ENCODE measurements around the gene PCDHGA7.
"Not testable (repeated sequence)": the region's sequence is repeated elsewhere in the genome, so short reads cannot be mapped to it uniquely, and the experiment has no call there.

The PCDHGA7 gene

GRCh38 chr5:141382469-141383294, at the start of gene PCDHGA7:
TSS of gene PCDHGA7 (plus strand) at chr5:141382742. CDS start at chr5:141382900, 158 bp downstream.
- no peak for DNase-seq

GRCh38 chr5:141338538-141339306, 43.8 kb upstream of the PCDHGA7 start, which contains the start of gene PCDHGA2:
TSS of gene PCDHGA2 (plus strand) at chr5:141338760.
- DNase-seq = no peak

GRCh38 chr5:141340781-141341354, 41.7 kb upstream of the PCDHGA7 start:
- not testable (repeated sequence) for DNase-seq

DNA sequence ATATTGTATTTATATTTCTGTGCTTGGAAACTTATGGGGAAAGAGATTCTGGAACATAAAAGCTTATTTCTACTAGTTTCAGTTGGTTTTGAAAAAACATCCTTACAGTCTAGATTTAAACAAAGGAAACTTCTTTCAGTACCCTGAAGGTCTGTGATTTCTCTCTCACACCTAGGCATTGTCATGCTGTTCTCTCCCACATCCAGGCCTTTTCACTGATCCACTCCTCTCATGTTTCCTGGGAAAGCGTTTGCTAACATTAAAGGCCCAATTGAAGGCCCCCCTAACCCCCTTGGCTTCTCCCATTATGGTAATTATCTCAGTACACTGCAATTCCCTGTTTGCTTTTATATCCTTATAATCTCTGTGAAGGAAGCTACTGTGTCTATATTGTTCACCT, 39.8 kb upstream of the PCDHGA7 start:
- DNase-seq = no peak

DNA sequence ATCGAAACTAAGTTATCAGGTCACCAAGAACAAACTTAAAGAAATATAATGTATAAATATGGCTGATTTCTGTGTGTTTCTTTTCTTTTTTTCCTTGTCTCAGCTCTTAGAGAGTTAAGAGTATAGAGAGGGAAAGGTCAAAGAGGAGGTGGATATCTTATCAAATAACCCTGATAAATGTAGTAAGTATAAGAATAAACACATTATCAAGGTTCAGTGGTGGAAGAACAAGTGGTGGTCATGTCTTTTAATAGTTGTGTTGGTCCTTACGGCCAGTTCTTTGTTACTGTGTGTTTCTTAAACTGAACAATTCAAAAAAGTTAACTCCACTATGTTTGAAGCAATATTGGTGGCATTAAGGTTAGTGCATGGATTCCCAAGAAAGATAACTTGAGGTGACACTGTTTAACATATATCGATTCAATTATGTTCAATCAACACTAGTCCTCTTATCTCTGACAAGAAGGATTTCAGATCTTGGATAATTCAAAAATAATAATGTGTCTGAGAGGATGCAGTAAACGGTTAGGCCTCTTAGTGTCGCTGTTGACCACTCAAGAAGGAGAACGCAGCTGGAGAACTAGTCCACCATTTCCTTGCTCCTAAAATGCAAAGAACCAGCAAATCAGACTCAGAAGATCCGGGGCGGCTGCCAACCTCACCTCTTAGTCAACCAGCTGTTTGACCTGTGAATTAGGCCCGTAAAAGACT, 39.1 kb upstream of the PCDHGA7 start, which contains the start of gene PCDHGA3:
Gene PCDHGA3 (plus strand): TSS at position 588 of the 711 bp plus-strand sequence. CDS start 205 bp downstream, outside the sequence.
- no peak for DNase-seq

DNA sequence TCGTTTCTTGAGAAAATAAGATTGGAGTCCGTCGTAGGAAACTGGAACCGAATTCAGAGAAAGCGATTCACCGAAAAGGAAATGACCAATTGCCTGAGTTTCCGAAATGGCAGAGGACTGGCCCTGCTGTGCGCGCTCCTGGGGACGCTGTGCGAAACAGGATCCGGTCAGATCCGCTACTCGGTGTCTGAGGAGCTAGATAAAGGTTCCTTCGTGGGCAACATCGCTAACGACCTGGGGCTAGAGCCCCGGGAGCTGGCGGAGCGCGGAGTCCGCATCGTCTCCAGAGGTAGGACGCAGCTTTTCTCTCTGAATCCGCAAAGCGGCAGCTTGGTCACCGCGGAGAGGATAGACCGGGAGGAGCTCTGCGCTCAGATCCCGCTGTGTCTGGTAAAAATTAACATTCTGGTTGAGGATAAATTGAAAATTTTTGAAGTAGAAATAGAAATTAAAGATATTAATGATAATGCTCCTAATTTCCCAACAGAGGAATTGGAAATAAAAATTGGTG, 38.5 kb upstream of the PCDHGA7 start:
- no peak for DNase-seq

GRCh38 chr5:141345327-141345726, 37.2 kb upstream of the PCDHGA7 start:
- DNase-seq = no peak

DNA sequence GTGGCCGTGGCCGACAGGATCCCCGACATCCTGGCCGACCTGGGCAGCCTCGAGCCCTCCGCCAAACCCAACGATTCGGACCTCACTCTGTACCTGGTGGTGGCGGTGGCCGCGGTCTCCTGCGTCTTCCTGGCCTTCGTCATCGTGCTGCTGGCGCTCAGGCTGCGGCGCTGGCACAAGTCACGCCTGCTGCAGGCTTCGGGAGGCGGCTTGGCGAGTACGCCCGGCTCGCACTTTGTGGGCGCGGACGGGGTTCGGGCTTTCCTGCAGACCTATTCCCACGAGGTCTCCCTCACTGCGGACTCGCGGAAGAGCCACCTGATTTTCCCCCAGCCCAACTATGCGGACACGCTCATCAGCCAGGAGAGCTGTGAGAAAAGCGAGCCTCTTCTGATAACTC, 36.5 kb upstream of the PCDHGA7 start:
- not testable (repeated sequence) for DNase-seq

GRCh38 chr5:141349917-141350619, 32.5 kb upstream of the PCDHGA7 start, which contains the start of gene PCDHGB1:
TSS of gene PCDHGB1 (plus strand) at chr5:141350099. CDS start at chr5:141350261, 162 bp downstream.
- peak in 1 of 2 experiments; percentile 48 for DNase-seq

GRCh38 chr5:141351591-141351990, 31.0 kb upstream of the PCDHGA7 start:
- no peak for DNase-seq

DNA sequence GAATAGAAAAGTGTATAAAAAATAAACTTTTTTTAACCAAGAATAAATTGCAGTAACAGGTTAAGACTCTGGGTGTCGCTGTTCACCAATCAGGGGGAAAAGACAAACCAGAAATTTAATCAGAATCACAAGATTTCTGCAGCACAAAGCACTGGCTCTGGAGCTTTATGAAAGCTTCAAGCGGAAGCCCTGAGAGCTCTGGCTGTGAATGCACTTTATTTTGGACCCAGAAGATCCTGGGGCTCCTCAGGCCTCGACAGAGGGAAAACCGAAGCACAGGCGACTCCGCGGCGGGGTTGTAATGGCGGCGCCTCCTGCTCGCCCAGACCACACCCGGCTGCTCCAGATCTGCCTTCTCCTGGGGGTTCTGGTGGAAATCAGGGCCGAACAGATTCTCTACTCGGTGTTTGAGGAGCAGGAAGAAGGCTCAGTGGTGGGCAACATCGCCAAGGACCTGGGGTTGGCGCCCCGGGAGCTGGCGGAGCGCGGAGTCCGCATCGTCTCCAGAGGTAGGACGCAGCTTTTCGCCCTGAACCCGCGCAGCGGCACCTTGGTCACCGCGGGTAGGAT, 27.6 kb upstream of the PCDHGA7 start, which contains the start of gene PCDHGA4:
Gene PCDHGA4 (plus strand): TSS at position 122 of the 570 bp plus-strand sequence. CDS start 87 bp downstream, at position 209.
- DNase-seq = no peak

DNA sequence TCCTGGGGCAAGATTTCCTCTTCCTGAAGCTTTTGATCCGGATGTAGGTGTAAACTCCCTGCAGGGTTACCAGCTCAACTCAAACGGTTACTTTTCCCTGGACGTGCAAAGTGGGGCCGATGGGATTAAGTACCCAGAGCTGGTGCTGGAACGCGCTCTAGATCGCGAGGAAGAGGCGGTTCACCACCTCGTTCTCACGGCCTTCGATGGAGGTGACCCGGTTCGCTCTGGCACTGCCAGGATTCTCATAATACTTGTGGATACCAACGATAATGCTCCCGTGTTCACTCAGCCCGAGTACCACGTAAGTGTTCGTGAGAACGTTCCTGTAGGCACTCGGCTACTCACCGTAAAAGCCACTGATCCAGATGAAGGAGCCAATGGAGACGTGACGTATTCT, 26.9 kb upstream of the PCDHGA7 start:
- no peak for DNase-seq

- no peak for DNase-seq
Measured at GRCh38 chr5:141356133-141356532, 26.4 kb upstream of the PCDHGA7 start.

DNA sequence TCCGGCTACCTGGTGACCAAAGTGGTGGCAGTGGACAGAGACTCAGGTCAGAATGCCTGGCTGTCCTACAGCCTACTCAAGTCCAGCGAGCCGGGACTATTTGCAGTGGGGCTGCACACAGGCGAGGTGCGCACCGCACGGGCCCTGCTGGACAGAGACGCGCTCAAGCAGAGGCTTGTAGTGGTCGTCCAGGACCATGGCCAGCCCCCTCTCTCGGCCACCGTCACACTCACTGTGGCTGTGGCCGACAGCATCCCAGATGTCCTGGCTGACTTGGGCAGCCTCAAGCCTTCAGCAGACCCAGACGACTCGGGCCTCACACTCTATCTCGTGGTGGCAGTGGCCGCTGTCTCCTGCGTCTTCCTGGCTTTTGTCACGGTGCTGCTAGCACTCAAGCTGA, 25.6 kb upstream of the PCDHGA7 start:
- no peak for DNase-seq

DNA sequence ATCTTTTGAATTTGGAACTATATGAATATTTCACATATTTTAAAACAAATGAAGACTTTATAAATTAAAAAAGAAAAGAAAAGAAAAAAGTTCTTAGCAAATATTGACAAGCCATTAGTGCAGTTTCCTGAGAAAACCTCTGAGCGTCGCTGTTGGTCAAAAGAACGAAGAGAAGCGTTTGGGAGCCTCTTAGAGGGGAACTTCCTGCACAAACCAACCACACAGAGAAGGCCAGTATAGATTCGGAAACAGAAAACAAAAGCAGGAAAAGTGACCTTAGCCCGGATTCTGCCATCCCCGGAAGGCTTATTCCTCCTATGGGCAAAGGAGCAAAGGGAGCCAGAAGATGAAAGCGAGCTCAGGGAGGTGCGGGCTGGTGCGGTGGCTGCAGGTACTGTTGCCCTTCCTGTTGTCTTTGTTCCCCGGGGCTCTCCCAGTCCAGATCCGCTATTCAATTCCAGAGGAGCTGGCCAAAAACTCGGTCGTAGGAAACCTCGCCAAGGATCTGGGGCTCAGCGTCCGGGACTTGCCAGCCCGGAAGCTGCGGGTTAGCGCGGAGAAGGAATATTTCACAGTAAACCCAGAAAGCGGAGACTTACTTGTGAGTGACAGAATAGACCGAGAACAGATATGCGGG, 22.6 kb upstream of the PCDHGA7 start, which contains the start of gene PCDHGB2:
Gene PCDHGB2 (plus strand): TSS at position 205 of the 637 bp plus-strand sequence. CDS start 142 bp downstream, at position 347.
- no peak for DNase-seq

DNA sequence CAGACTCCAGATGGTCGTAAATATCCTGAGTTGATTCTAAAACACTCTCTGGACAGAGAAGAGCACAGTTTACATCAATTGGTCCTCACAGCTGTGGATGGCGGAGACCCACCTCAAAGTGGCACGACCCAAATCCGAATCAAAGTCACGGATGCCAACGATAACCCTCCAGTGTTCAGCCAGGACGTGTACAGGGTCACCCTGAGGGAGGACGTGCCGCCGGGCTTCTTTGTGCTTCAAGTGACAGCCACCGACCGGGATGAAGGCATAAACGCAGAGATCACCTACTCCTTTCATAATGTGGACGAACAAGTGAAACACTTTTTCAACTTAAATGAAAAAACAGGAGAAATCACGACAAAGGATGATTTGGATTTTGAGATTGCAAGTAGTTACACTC, 21.9 kb upstream of the PCDHGA7 start:
- no peak for DNase-seq

DNA sequence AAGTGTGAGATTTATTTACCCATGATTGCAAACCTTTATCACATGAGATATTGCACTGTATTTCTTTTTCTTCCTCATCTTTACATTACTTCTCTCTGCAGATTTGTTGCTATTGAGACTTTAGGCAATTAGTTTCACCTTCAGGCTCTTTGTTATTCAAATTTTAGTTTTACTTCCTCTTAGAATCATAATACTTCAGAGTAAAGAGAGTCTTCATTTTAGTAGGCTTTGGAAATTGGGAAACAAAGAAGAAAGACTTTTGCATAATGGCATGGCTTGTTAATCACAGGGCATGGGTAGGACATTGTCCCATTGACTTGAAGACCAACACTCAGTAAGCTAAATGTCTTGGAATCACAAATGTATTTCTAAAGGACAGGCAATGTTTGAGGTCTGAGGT, 19.8 kb upstream of the PCDHGA7 start:
- no peak for DNase-seq

- no peak for DNase-seq
Measured at GRCh38 chr5:141363952-141364660, 18.4 kb upstream of the PCDHGA7 start, which contains the start of gene PCDHGA5. TSS of gene PCDHGA5 (plus strand) at chr5:141364162. CDS start at chr5:141364331, 169 bp downstream.

- DNase-seq = no peak
Measured at GRCh38 chr5:141366016-141366896, 16.3 kb upstream of the PCDHGA7 start.

All from activated T-cell treated with anti-CD3 and anti-CD28 coated beads, Interleukin-2, amount 50 U/mL, for 48 hours (primary cell).